Measurements from ENCODE around the gene PADI2. TPM values are rescaled to one million over a fixed set of nuclear protein-coding genes. Genes with fewer than 3 reads are reported as not detected.

The PADI2 gene
- 3.5 TPM for total RNA-seq

GRCh38 chr1:17119076-17119772, at the start of gene PADI2:
Gene PADI2 (minus strand): TSS chr1:17119451. CDS start chr1:17119371, 80 bp downstream.

GRCh38 chr1:17053685-17054410, 65.4 kb downstream of the PADI2 start, which contains the start of gene SDHB:
Gene SDHB (minus strand): TSS chr1:17054032. CDS start chr1:17054019, 13 bp downstream.

Other genes starting within 250 kb of the PADI2 start
- gene RNU1-2, start 223.5 kb downstream of the PADI2 start, total RNA-seq: under 0.01 TPM
- gene CROCC, start 197.5 kb downstream of the PADI2 start, total RNA-seq: 21.7 TPM
- 7.4 TPM for gene MFAP2, start 138.8 kb downstream of the PADI2 start, total RNA-seq
- 178 TPM for gene ATP13A2, start 107.5 kb downstream of the PADI2 start, total RNA-seq
- gene SDHB, start 65.4 kb downstream of the PADI2 start, total RNA-seq: 87.9 TPM
- gene PADI1, start 85.7 kb upstream of the PADI2 start, total RNA-seq: 0.92 TPM
- not detected for gene PADI3, start 129.6 kb upstream of the PADI2 start, total RNA-seq
- 0.23 TPM for gene PADI4, start 188.7 kb upstream of the PADI2 start, total RNA-seq